Glomerular visceral epithelial cell (primary cell): ENCODE measurements around the gene VPS41.
A peak's percentile ranks its signal among the peaks of the same experiment; 100 is the strongest.

Source experiments
- DNase-seq: peaks from one replicate; pipeline ENCODE4 v3.0.0-alpha.2; 2016; ENCODE audit errors: extremely low spot score

Gene VPS41

GRCh38 chr7:38907066-38907465 lies 1.9 kb downstream of the VPS41 start:
- DNase-seq = no peak

- no peak for DNase-seq
These were observed 3.8 kb downstream of the VPS41 start for GRCh38 chr7:38905056-38905759.

- no peak for DNase-seq
These were observed 5.9 kb downstream of the VPS41 start for GRCh38 chr7:38903057-38903456.

- no peak for DNase-seq
These were observed 6.5 kb downstream of the VPS41 start for GRCh38 chr7:38902449-38902848.

GRCh38 chr7:38893061-38893460 lies 15.9 kb downstream of the VPS41 start:
- peak; percentile 42 for DNase-seq

GRCh38 chr7:38890597-38890996 lies 18.4 kb downstream of the VPS41 start:
- no peak for DNase-seq

- DNase-seq = no peak
These were observed 19.0 kb downstream of the VPS41 start for GRCh38 chr7:38889872-38890432.

- no peak for DNase-seq
These were observed 19.9 kb downstream of the VPS41 start for GRCh38 chr7:38889079-38889478.

GRCh38 chr7:38886265-38886664 lies 22.7 kb downstream of the VPS41 start:
- DNase-seq = no peak

GRCh38 chr7:38883706-38884105 lies 25.3 kb downstream of the VPS41 start:
- no peak for DNase-seq

- DNase-seq = no peak
These were observed 26.9 kb downstream of the VPS41 start for GRCh38 chr7:38881947-38882684.

- DNase-seq = no peak
These were observed 28.0 kb downstream of the VPS41 start for GRCh38 chr7:38881015-38881414.

- no peak for DNase-seq
These were observed 28.5 kb downstream of the VPS41 start for GRCh38 chr7:38880454-38880853.

GRCh38 chr7:38880035-38880434 lies 29.0 kb downstream of the VPS41 start:
- no peak for DNase-seq

GRCh38 chr7:38878694-38879457 lies 30.1 kb downstream of the VPS41 start:
- DNase-seq = no peak

GRCh38 chr7:38873433-38873832 lies 35.6 kb downstream of the VPS41 start:
- DNase-seq = no peak

GRCh38 chr7:38872202-38872601 lies 36.8 kb downstream of the VPS41 start:
- no peak for DNase-seq

GRCh38 chr7:38870147-38870546 lies 38.8 kb downstream of the VPS41 start:
- DNase-seq = no peak

- peak; percentile 37 for DNase-seq
These were observed 45.2 kb downstream of the VPS41 start for GRCh38 chr7:38863601-38864291.

- DNase-seq = no peak
These were observed 46.3 kb downstream of the VPS41 start for GRCh38 chr7:38862666-38863065.

GRCh38 chr7:38858259-38858884 lies 50.6 kb downstream of the VPS41 start:
- DNase-seq = peak; percentile 5
